ENCODE measurements around the gene EZH2. TPM values are rescaled to one million over a fixed set of nuclear protein-coding genes. Genes with fewer than 3 reads are reported as not detected.

The EZH2 gene
- total RNA-seq, 1 donor from 2014 or later = 16.2 TPM

DNA sequence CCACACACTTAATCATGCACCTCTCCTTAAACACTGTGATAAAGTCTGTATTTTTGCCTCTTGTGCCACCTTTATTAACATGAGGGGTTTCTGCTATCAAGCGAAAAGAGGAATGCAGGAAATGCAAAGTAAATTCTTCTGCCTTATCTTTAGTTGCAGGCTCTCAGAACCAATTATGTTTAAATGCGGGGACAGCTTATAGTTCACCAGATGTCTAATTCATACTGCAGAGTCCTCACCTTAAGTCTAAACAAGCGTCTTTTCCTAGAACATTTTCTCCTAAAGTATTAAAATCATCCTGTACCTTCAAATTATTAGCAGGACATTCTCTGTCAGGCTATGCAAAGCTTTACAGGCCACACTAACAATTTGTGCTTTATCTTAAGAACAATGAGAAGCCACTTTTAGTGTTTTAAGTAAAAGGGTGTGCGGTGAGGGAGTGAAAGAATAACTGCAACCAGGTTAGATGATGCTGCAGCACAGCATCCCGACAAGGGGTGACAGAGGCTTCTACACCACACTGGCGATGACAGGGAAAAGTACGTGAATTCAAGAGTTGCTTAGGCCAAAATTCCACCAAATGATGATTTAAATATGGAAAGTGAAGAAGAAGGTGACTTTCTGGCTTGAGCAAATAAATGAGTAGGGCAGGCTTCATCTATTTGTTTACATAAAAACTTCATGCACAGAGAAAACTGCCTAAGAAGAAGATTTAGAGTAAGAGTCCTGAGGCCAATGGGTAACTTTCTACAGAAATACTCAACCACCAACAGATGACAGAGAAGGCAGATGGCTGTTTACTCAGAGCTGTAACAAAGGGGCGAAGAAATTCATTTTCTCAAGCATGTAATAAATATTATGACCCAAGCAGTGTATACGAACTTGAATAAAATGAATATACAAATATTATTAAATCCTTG lies 36.0 kb downstream of the EZH2 start:
- Histone ChIP-seq H3K27ac (ENCODE audit: low read depth, low read length) (no peak overlapping the region), H3K9ac (ENCODE audit: low read depth in 1 of 3, low read length in 3 of 3) (no peak overlapping the region), H3K9me3 (ENCODE audit: control insufficient read depth in 3 of 3, low read length in 3 of 3) (no peaks in the 10 kb centered on the region), H3K36me3 (ENCODE audit: control insufficient read depth in 3 of 3, insufficient read depth in 3 of 3, low read length in 3 of 3) (no peaks in the 10 kb centered on the region), H3K4me3 (ENCODE audit: low read length in 3 of 3) (no peak overlapping the region), H3K27me3 (ENCODE audit: control insufficient read depth in 3 of 3, insufficient read depth in 3 of 3, low read length in 3 of 3) (no peaks in the 10 kb centered on the region), H3K4me1 (ENCODE audit: control insufficient read depth in 3 of 3, insufficient read depth in 3 of 3, low read length in 3 of 3) (no peaks in the 10 kb centered on the region)

DNA sequence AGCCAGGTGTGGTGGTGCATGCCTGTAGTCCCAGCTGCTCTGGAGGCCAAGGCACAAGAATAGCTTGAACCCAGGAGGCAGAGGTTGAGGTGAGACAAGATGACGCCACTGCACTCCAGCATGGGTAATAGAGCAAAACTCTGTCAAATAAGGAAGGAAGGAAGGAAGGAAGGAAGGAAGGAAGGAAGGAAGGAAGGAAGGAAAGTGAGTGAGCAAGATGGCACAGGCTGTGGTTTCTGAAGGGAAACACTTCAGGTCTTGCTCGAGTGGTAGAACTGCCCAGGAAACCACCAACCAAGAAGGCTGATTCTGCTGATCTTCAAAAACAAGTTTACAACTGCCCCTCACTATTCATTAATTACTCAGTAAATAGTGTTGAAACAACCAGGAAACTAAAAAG lies 45.2 kb downstream of the EZH2 start:
- no peak overlapping the region for H3K9ac ChIP-seq (ENCODE audit: low read depth in 1 of 3, low read length in 3 of 3)
- no peaks in the 10 kb centered on the region for H3K36me3 ChIP-seq (ENCODE audit: control insufficient read depth in 3 of 3, insufficient read depth in 3 of 3, low read length in 3 of 3)
- no peaks in the 10 kb centered on the region for H3K27me3 ChIP-seq (ENCODE audit: control insufficient read depth in 3 of 3, insufficient read depth in 3 of 3, low read length in 3 of 3)
- no peak overlapping the region for H3K4me3 ChIP-seq (ENCODE audit: low read length in 3 of 3)
- no peaks in the 10 kb centered on the region for H3K9me3 ChIP-seq (ENCODE audit: control insufficient read depth in 3 of 3, low read length in 3 of 3)
- no peak overlapping the region for H3K27ac ChIP-seq (ENCODE audit: low read depth, low read length)
- H3K4me1 ChIP-seq (ENCODE audit: control insufficient read depth in 3 of 3, insufficient read depth in 3 of 3, low read length in 3 of 3) = no peaks in the 10 kb centered on the region

DNA sequence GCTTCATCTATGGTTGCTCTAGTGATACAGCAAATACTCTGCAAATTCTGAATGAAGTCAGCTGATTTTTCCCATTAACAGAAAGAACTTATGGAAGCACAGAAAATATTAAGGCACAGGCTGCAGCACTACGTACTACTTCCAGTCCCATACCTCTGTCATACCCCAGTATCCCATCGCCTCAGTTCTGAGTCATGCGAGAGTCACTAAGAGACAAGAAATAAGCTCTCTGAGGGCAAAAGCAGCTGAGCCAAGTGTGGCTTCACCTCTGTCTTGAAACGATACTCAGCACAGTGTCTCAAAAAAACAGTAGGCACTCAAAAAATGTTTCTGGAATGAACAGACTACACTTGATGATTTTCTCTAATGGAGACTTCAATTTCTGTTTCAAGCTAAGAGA lies 48.2 kb downstream of the EZH2 start:
- Histone ChIP-seq H3K4me3 (ENCODE audit: low read length in 3 of 3) (no peak overlapping the region), H3K9ac (ENCODE audit: low read depth in 1 of 3, low read length in 3 of 3) (no peak overlapping the region), H3K4me1 (ENCODE audit: control insufficient read depth in 3 of 3, insufficient read depth in 3 of 3, low read length in 3 of 3) (no peaks in the 10 kb centered on the region), H3K27me3 (ENCODE audit: control insufficient read depth in 3 of 3, insufficient read depth in 3 of 3, low read length in 3 of 3) (no peaks in the 10 kb centered on the region), H3K36me3 (ENCODE audit: control insufficient read depth in 3 of 3, insufficient read depth in 3 of 3, low read length in 3 of 3) (no peaks in the 10 kb centered on the region), H3K9me3 (ENCODE audit: control insufficient read depth in 3 of 3, low read length in 3 of 3) (no peaks in the 10 kb centered on the region), H3K27ac (ENCODE audit: low read depth, low read length) (no peak overlapping the region)

DNA sequence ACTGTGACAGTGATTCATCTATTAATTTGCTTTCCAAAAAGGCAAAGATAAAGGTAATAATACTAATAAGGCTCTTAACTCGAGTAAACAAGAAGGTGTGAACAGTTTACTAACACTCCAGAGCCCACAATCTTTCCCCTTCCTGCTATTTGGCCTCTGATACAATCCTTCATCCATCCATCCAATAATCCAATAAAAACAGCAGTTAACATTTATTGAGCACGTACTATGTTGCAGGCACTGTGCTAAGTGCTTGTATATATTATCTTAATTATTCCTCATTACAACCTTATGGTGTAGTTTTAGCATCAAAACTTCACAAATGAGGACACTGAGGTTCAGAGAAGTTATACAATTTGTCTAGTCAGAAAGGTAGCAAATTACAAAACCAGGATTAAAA lies 49.5 kb downstream of the EZH2 start:
- H3K9me3 ChIP-seq (ENCODE audit: control insufficient read depth in 3 of 3, low read length in 3 of 3) = no peaks in the 10 kb centered on the region
- H3K9ac ChIP-seq (ENCODE audit: low read depth in 1 of 3, low read length in 3 of 3) = no peak overlapping the region
- no peaks in the 10 kb centered on the region for H3K4me1 ChIP-seq (ENCODE audit: control insufficient read depth in 3 of 3, insufficient read depth in 3 of 3, low read length in 3 of 3)
- H3K4me3 ChIP-seq (ENCODE audit: low read length in 3 of 3) = no peak overlapping the region
- H3K36me3 ChIP-seq (ENCODE audit: control insufficient read depth in 3 of 3, insufficient read depth in 3 of 3, low read length in 3 of 3) = no peaks in the 10 kb centered on the region
- no peak overlapping the region for H3K27ac ChIP-seq (ENCODE audit: low read depth, low read length)
- no peaks in the 10 kb centered on the region for H3K27me3 ChIP-seq (ENCODE audit: control insufficient read depth in 3 of 3, insufficient read depth in 3 of 3, low read length in 3 of 3)

DNA sequence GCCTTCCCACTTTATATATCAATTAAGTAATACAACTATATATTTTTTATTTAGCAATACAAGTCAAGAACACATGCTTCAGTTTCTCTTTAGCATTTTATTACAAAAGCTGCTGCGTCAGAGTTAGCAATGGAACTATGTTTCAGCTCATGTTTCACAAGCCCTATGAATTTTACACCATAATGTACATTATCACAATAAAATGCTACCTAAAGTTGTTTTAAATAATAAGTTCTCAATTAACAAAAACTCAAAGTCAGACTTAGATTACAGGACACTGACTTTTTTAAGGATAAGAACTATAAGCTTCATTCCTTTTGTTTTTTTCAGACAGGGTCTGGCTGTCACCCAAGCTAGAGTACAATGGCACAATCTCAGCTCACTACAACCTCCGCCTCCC lies 52.3 kb downstream of the EZH2 start:
- Histone ChIP-seq H3K27ac (ENCODE audit: low read depth, low read length) (no peak overlapping the region), H3K4me3 (ENCODE audit: low read length in 3 of 3) (no peak overlapping the region), H3K9me3 (ENCODE audit: control insufficient read depth in 3 of 3, low read length in 3 of 3) (no peaks in the 10 kb centered on the region), H3K4me1 (ENCODE audit: control insufficient read depth in 3 of 3, insufficient read depth in 3 of 3, low read length in 3 of 3) (no peaks in the 10 kb centered on the region), H3K36me3 (ENCODE audit: control insufficient read depth in 3 of 3, insufficient read depth in 3 of 3, low read length in 3 of 3) (peaks cover 0 to 1% (median 0%) of the 10 kb centered on the region in 3 donors), H3K27me3 (ENCODE audit: control insufficient read depth in 3 of 3, insufficient read depth in 3 of 3, low read length in 3 of 3) (no peaks in the 10 kb centered on the region), H3K9ac (ENCODE audit: low read depth in 1 of 3, low read length in 3 of 3) (no peak overlapping the region)

DNA sequence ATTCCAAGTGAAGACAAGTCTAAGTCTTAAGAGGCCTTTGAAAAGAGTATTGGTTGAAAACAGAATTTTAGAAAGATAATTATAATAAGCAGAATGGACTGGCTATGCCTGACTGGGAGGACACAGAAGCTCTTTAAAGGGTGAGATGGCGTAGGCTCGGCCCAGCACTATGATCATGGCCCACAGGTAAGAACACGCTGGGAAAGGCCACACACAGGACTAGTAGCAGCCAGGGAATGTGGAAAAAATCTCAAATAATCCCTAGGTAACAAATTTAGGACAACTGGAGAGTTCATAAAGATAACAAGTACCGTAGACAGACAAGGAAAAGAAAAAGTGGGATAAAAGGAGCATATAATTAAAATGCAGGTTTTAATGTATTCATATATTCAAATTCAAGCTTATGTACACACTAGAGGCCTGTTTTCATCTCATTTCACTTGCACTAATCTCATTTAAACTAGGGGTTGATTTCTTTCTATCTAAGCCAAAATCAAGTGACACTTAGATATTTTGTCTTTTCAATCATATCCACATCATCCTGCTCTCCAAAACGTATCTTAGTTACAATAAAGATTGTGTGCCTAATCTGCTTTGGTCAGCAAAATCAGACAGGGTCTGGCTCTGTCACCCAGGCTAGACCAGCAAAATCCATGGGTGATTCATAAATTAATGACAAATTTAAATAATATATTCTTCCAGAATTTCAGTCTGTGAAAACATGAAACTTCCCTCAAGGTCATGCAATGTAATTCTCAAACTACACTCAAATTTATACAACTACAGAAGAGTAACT lies 53.0 kb downstream of the EZH2 start:
- Histone ChIP-seq H3K9ac (ENCODE audit: low read depth in 1 of 3, low read length in 3 of 3) (no peak overlapping the region), H3K4me3 (ENCODE audit: low read length in 3 of 3) (no peak overlapping the region), H3K36me3 (ENCODE audit: control insufficient read depth in 3 of 3, insufficient read depth in 3 of 3, low read length in 3 of 3) (peaks cover 0 to 4% (median 1%) of the 10 kb centered on the region in 3 donors), H3K4me1 (ENCODE audit: control insufficient read depth in 3 of 3, insufficient read depth in 3 of 3, low read length in 3 of 3) (no peaks in the 10 kb centered on the region), H3K9me3 (ENCODE audit: control insufficient read depth in 3 of 3, low read length in 3 of 3) (no peaks in the 10 kb centered on the region), H3K27ac (ENCODE audit: low read depth, low read length) (no peak overlapping the region), H3K27me3 (ENCODE audit: control insufficient read depth in 3 of 3, insufficient read depth in 3 of 3, low read length in 3 of 3) (no peaks in the 10 kb centered on the region)

DNA sequence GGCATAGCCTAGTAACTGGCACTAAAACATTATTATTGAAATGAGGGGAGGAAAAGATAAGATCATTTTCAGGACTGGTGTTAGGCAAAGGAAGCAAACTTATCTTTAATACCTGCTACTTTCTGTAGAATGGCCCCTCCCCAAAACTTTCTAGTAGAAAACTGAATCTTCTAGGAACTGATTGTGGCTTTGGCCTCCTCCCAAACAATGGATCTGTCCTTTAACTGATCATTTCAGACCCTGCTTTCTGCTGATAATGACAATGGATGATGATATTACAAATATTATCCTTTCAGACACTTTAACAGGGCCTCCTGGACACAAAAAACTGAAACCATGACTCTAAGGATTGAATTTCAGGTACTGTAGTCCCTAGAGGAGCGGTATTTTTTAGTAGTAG lies 55.1 kb downstream of the EZH2 start:
- no peak overlapping the region for H3K27ac ChIP-seq (ENCODE audit: low read depth, low read length)

DNA sequence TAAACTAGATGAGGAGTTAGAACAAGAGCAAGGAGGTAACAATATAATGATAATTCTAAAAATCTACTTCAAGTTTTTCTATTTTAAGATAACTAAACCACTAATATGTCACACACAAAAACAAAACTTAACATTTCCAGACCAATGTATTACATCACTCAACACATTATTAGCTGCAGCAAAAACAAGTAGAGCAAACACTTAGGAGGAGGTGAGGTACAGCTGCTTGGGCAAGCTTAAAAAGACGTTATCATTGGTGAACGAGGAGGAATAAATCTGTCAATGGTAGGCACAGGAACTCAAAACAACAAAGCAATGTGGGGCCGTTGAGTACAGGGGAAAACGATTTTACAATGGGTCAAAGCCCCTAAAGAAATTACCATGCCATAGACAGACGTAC lies 58.8 kb downstream of the EZH2 start:
- no peaks in the 10 kb centered on the region for H3K4me1 ChIP-seq (ENCODE audit: control insufficient read depth in 3 of 3, insufficient read depth in 3 of 3, low read length in 3 of 3)
- no peak overlapping the region for H3K27ac ChIP-seq (ENCODE audit: low read depth, low read length)
- H3K27me3 ChIP-seq (ENCODE audit: control insufficient read depth in 3 of 3, insufficient read depth in 3 of 3, low read length in 3 of 3) = no peaks in the 10 kb centered on the region
- peaks cover 0 to 5% (median 1%) of the 10 kb centered on the region in 3 donors for H3K36me3 ChIP-seq (ENCODE audit: control insufficient read depth in 3 of 3, insufficient read depth in 3 of 3, low read length in 3 of 3)
- H3K9ac ChIP-seq (ENCODE audit: low read depth in 1 of 3, low read length in 3 of 3) = no peak overlapping the region
- no peak overlapping the region for H3K4me3 ChIP-seq (ENCODE audit: low read length in 3 of 3)
- H3K9me3 ChIP-seq (ENCODE audit: control insufficient read depth in 3 of 3, low read length in 3 of 3) = no peaks in the 10 kb centered on the region

More for the DNA sequence above, 55.1 kb downstream of the EZH2 start:
- Histone ChIP-seq H3K4me1 (ENCODE audit: control insufficient read depth in 3 of 3, insufficient read depth in 3 of 3, low read length in 3 of 3) (no peaks in the 10 kb centered on the region), H3K9ac (ENCODE audit: low read depth in 1 of 3, low read length in 3 of 3) (no peak overlapping the region), H3K9me3 (ENCODE audit: control insufficient read depth in 3 of 3, low read length in 3 of 3) (no peaks in the 10 kb centered on the region), H3K27me3 (ENCODE audit: control insufficient read depth in 3 of 3, insufficient read depth in 3 of 3, low read length in 3 of 3) (no peaks in the 10 kb centered on the region), H3K4me3 (ENCODE audit: low read length in 3 of 3) (no peak overlapping the region), H3K36me3 (ENCODE audit: control insufficient read depth in 3 of 3, insufficient read depth in 3 of 3, low read length in 3 of 3) (peaks cover 0 to 5% (median 1%) of the 10 kb centered on the region in 3 donors)

DNA sequence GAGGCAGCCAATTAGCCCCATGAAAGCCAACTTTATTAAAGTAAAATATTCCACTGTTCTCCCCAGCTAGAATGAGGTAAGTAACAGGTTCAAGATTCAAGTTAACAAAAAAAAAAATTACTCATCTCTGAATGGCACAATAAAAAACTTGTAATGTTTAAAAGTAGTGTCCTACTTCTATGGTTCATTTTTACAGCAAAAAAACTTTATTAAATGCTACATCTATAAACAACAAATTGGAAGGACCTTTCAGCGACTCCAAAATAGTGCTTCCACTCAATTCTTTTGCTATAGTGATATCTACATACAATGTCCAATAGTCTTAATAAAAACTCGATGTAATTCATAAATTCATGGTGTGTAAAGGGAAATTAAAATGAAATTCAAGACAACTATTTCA lies 59.2 kb downstream of the EZH2 start:
- Histone ChIP-seq H3K27me3 (ENCODE audit: control insufficient read depth in 3 of 3, insufficient read depth in 3 of 3, low read length in 3 of 3) (no peaks in the 10 kb centered on the region), H3K9ac (ENCODE audit: low read depth in 1 of 3, low read length in 3 of 3) (no peak overlapping the region), H3K36me3 (ENCODE audit: control insufficient read depth in 3 of 3, insufficient read depth in 3 of 3, low read length in 3 of 3) (peaks cover 0 to 5% (median 1%) of the 10 kb centered on the region in 3 donors), H3K27ac (ENCODE audit: low read depth, low read length) (no peak overlapping the region), H3K4me3 (ENCODE audit: low read length in 3 of 3) (no peak overlapping the region), H3K4me1 (ENCODE audit: control insufficient read depth in 3 of 3, insufficient read depth in 3 of 3, low read length in 3 of 3) (no peaks in the 10 kb centered on the region), H3K9me3 (ENCODE audit: control insufficient read depth in 3 of 3, low read length in 3 of 3) (no peaks in the 10 kb centered on the region)

DNA sequence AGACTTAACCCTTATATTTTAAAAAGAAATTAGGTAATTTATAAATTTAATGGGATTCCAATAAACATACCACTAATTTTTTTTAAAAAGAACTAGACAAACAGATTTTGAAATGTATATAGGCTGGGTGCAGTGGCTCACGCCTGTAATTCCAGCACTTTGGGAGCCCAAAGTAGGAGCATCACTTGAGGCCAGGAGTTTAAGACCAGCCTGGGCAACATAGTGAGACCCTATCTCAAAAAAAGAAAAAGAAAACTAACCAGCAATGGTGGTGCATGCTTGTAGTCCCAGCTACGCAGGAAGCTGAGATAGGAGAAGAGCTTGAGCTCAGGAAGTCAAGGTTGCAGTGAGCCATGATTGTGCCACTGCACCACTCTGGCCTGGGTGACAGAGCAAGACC lies 62.7 kb downstream of the EZH2 start:
- Histone ChIP-seq H3K9ac (ENCODE audit: low read depth in 1 of 3, low read length in 3 of 3) (no peak overlapping the region), H3K9me3 (ENCODE audit: control insufficient read depth in 3 of 3, low read length in 3 of 3) (no peaks in the 10 kb centered on the region), H3K36me3 (ENCODE audit: control insufficient read depth in 3 of 3, insufficient read depth in 3 of 3, low read length in 3 of 3) (peaks cover 0 to 6% (median 4%) of the 10 kb centered on the region in 3 donors), H3K4me1 (ENCODE audit: control insufficient read depth in 3 of 3, insufficient read depth in 3 of 3, low read length in 3 of 3) (no peaks in the 10 kb centered on the region), H3K4me3 (ENCODE audit: low read length in 3 of 3) (no peak overlapping the region), H3K27me3 (ENCODE audit: control insufficient read depth in 3 of 3, insufficient read depth in 3 of 3, low read length in 3 of 3) (no peaks in the 10 kb centered on the region), H3K27ac (ENCODE audit: low read depth, low read length) (no peak overlapping the region)
